Neural progenitor cell (in vitro differentiated cells): ENCODE results near the gene EPHA3.

ENCODE experiments used
- CTCF ChIP-seq: fragments of 200-600 bp; sonication (generic); IDR thresholded peaks from 2 replicates; pipeline ENCODE4 v1.5.1; 2017; ENCODE audit warnings: antibody characterized with exemption, mild to moderate bottlenecking
- EZH2 ChIP-seq: fragments of 200-600 bp; sonication (generic); IDR thresholded peaks from 2 replicates; pipeline ENCODE4 v1.6.1; 2017; ENCODE audit warnings: antibody characterized with exemption, mild to moderate bottlenecking, moderate library complexity

GRCh38 chr3:89300981-89301380 lies 193.6 kb downstream of the EPHA3 start:
- TF ChIP-seq CTCF (no peak), EZH2 (no peak)
